ENCODE measurements around the gene KRTAP2-1. TPM values are rescaled to one million over a fixed set of nuclear protein-coding genes. Genes with fewer than 3 reads are reported as not detected.
"Not testable (repeated sequence)": the region's sequence is repeated elsewhere in the genome, so short reads cannot be mapped to it uniquely, and the experiment has no call there.

KRTAP2-1 gene
- polyA plus RNA-seq, 1 donor: not detected

- Histone ChIP-seq H3K36me3 (ENCODE audit: control insufficient read depth, insufficient read depth, low read length) (no peaks in the 10 kb centered on the region), H3K27ac (ENCODE audit: low read length) (no peak overlapping the region), H3K4me3 (ENCODE audit: low read length) (no peak overlapping the region), H3K27me3 (ENCODE audit: control insufficient read depth, insufficient read depth, low read length) (peaks cover 11% of the 10 kb centered on the region), H3K9me3 (ENCODE audit: control insufficient read depth, low read depth, low read length) (no peaks in the 10 kb centered on the region), H3K4me1 (ENCODE audit: control insufficient read depth, insufficient read depth, low read length) (no peaks in the 10 kb centered on the region)
- DNase-seq: no peak
Observed at GRCh38 chr17:41067281-41067680, 20.2 kb upstream of the KRTAP2-1 start.

GRCh38 chr17:41065829-41066624, 18.9 kb upstream of the KRTAP2-1 start, which contains the start of gene KRTAP2-4:
Gene KRTAP2-4, minus strand, starts transcription at chr17:41065879. Its CDS starts 34 bp downstream, at chr17:41065845.
- Histone ChIP-seq H3K9me3 (ENCODE audit: control insufficient read depth, low read depth, low read length) (no peaks in the 10 kb centered on the region), H3K4me1 (ENCODE audit: control insufficient read depth, insufficient read depth, low read length) (no peaks in the 10 kb centered on the region), H3K36me3 (ENCODE audit: control insufficient read depth, insufficient read depth, low read length) (no peaks in the 10 kb centered on the region), H3K4me3 (ENCODE audit: low read length) (no peak within 1 kb of the TSS), H3K27me3 (ENCODE audit: control insufficient read depth, insufficient read depth, low read length) (peaks cover 11% of the 10 kb centered on the region), H3K27ac (ENCODE audit: low read length) (no peak within 1 kb of the TSS)
- 86% methylated on average over 1 of the region's 6 CpGs for WGBS (ENCODE audit: insufficient coverage, low lambda C conversion rate)
- no peak for DNase-seq

GRCh38 chr17:41065016-41065689, 18.0 kb upstream of the KRTAP2-1 start:
- WGBS (ENCODE audit: insufficient coverage, low lambda C conversion rate): no CpG with 5 or more reads among the region's 16 CpGs
- H3K4me3 ChIP-seq (ENCODE audit: low read length); H3K27ac ChIP-seq (ENCODE audit: low read length); H3K4me1 ChIP-seq (ENCODE audit: control insufficient read depth, insufficient read depth, low read length); DNase-seq; H3K9me3 ChIP-seq (ENCODE audit: control insufficient read depth, low read depth, low read length); H3K36me3 ChIP-seq (ENCODE audit: control insufficient read depth, insufficient read depth, low read length): not testable (repeated sequence)
- peaks cover 13% of the 10 kb centered on the region for H3K27me3 ChIP-seq (ENCODE audit: control insufficient read depth, insufficient read depth, low read length)

- 100% methylated on average over 1 of the region's 1 CpG for WGBS (ENCODE audit: insufficient coverage, low lambda C conversion rate)
- no peak for DNase-seq
Observed at GRCh38 chr17:41064301-41064700, 17.2 kb upstream of the KRTAP2-1 start.

GRCh38 chr17:41063449-41063848, 16.3 kb upstream of the KRTAP2-1 start:
- no peak for DNase-seq
- Histone ChIP-seq H3K4me3 (ENCODE audit: low read length) (no peak overlapping the region), H3K9me3 (ENCODE audit: control insufficient read depth, low read depth, low read length) (no peaks in the 10 kb centered on the region), H3K27ac (ENCODE audit: low read length) (no peak overlapping the region), H3K36me3 (ENCODE audit: control insufficient read depth, insufficient read depth, low read length) (no peaks in the 10 kb centered on the region), H3K4me1 (ENCODE audit: control insufficient read depth, insufficient read depth, low read length) (no peaks in the 10 kb centered on the region), H3K27me3 (ENCODE audit: control insufficient read depth, insufficient read depth, low read length) (peaks cover 23% of the 10 kb centered on the region)
- WGBS (ENCODE audit: insufficient coverage, low lambda C conversion rate): no CpG with 5 or more reads among the region's 4 CpGs

More at GRCh38 chr17:41064301-41064700, 17.2 kb upstream of the KRTAP2-1 start:
- Histone ChIP-seq H3K4me3 (ENCODE audit: low read length) (no peak overlapping the region), H3K36me3 (ENCODE audit: control insufficient read depth, insufficient read depth, low read length) (no peaks in the 10 kb centered on the region), H3K27ac (ENCODE audit: low read length) (no peak overlapping the region), H3K4me1 (ENCODE audit: control insufficient read depth, insufficient read depth, low read length) (no peaks in the 10 kb centered on the region), H3K9me3 (ENCODE audit: control insufficient read depth, low read depth, low read length) (no peaks in the 10 kb centered on the region), H3K27me3 (ENCODE audit: control insufficient read depth, insufficient read depth, low read length) (peaks cover 18% of the 10 kb centered on the region)

- H3K4me1 ChIP-seq (ENCODE audit: control insufficient read depth, insufficient read depth, low read length): no peaks in the 10 kb centered on the region
- H3K27ac ChIP-seq (ENCODE audit: low read length): no peak overlapping the region
- H3K27me3 ChIP-seq (ENCODE audit: control insufficient read depth, insufficient read depth, low read length): peaks cover 24% of the 10 kb centered on the region
- H3K36me3 ChIP-seq (ENCODE audit: control insufficient read depth, insufficient read depth, low read length): no peaks in the 10 kb centered on the region
- 75% methylated on average over 1 of the region's 1 CpG for WGBS (ENCODE audit: insufficient coverage, low lambda C conversion rate)
- no peak overlapping the region for H3K4me3 ChIP-seq (ENCODE audit: low read length)
- H3K9me3 ChIP-seq (ENCODE audit: control insufficient read depth, low read depth, low read length): no peaks in the 10 kb centered on the region
- no peak for DNase-seq
Observed at GRCh38 chr17:41061964-41062363, 14.8 kb upstream of the KRTAP2-1 start.

GRCh38 chr17:41060052-41060604, 13.0 kb upstream of the KRTAP2-1 start, which contains the start of gene KRTAP2-3:
Gene KRTAP2-3, minus strand, starts transcription at chr17:41060114. Its CDS starts 64 bp downstream, at chr17:41060050.
- WGBS (ENCODE audit: insufficient coverage, low lambda C conversion rate): no CpG with 5 or more reads among the region's 6 CpGs

GRCh38 chr17:41059276-41060051, 12.3 kb upstream of the KRTAP2-1 start:
- WGBS (ENCODE audit: insufficient coverage, low lambda C conversion rate): no CpG with 5 or more reads among the region's 31 CpGs
- H3K9me3 ChIP-seq (ENCODE audit: control insufficient read depth, low read depth, low read length); DNase-seq; H3K36me3 ChIP-seq (ENCODE audit: control insufficient read depth, insufficient read depth, low read length); H3K4me1 ChIP-seq (ENCODE audit: control insufficient read depth, insufficient read depth, low read length); H3K4me3 ChIP-seq (ENCODE audit: low read length); H3K27ac ChIP-seq (ENCODE audit: low read length): not testable (repeated sequence)
- peaks cover 18% of the 10 kb centered on the region for H3K27me3 ChIP-seq (ENCODE audit: control insufficient read depth, insufficient read depth, low read length)

More at GRCh38 chr17:41060052-41060604, 13.0 kb upstream of the KRTAP2-1 start, which contains the start of gene KRTAP2-3:
- DNase-seq: no peak
- Histone ChIP-seq H3K4me3 (ENCODE audit: low read length) (no peak within 1 kb of the TSS), H3K36me3 (ENCODE audit: control insufficient read depth, insufficient read depth, low read length) (no peaks in the 10 kb centered on the region), H3K27me3 (ENCODE audit: control insufficient read depth, insufficient read depth, low read length) (peaks cover 24% of the 10 kb centered on the region), H3K27ac (ENCODE audit: low read length) (no peak within 1 kb of the TSS), H3K4me1 (ENCODE audit: control insufficient read depth, insufficient read depth, low read length) (no peaks in the 10 kb centered on the region), H3K9me3 (ENCODE audit: control insufficient read depth, low read depth, low read length) (no peaks in the 10 kb centered on the region)

- Histone ChIP-seq H3K4me1 (ENCODE audit: control insufficient read depth, insufficient read depth, low read length) (no peaks in the 10 kb centered on the region), H3K9me3 (ENCODE audit: control insufficient read depth, low read depth, low read length) (no peaks in the 10 kb centered on the region), H3K27ac (ENCODE audit: low read length) (no peak overlapping the region), H3K4me3 (ENCODE audit: low read length) (no peak overlapping the region), H3K36me3 (ENCODE audit: control insufficient read depth, insufficient read depth, low read length) (no peaks in the 10 kb centered on the region), H3K27me3 (ENCODE audit: control insufficient read depth, insufficient read depth, low read length) (peaks cover 16% of the 10 kb centered on the region)
- 83% methylated on average over 1 of the region's 5 CpGs for WGBS (ENCODE audit: insufficient coverage, low lambda C conversion rate)
- DNase-seq: no peak
Observed at GRCh38 chr17:41058741-41059140, 11.6 kb upstream of the KRTAP2-1 start.

GRCh38 chr17:41057547-41057946, 10.4 kb upstream of the KRTAP2-1 start:
- no peaks in the 10 kb centered on the region for H3K4me1 ChIP-seq (ENCODE audit: control insufficient read depth, insufficient read depth, low read length)
- H3K27me3 ChIP-seq (ENCODE audit: control insufficient read depth, insufficient read depth, low read length): peaks cover 16% of the 10 kb centered on the region
- no peak overlapping the region for H3K27ac ChIP-seq (ENCODE audit: low read length)
- H3K36me3 ChIP-seq (ENCODE audit: control insufficient read depth, insufficient read depth, low read length): no peaks in the 10 kb centered on the region
- H3K9me3 ChIP-seq (ENCODE audit: control insufficient read depth, low read depth, low read length): no peaks in the 10 kb centered on the region
- H3K4me3 ChIP-seq (ENCODE audit: low read length): no peak overlapping the region
- DNase-seq: no peak
- no CpG with 5 or more reads among the region's 1 CpG for WGBS (ENCODE audit: insufficient coverage, low lambda C conversion rate)
